K562 (cell line): ENCODE results near the gene HYAL1. TPM values are rescaled to one million over a fixed set of nuclear protein-coding genes. Genes with fewer than 3 reads are reported as not detected.

Source experiments
- ATF1 ChIP-seq, 2 experiments: fragments of 450-650 bp in 1 of 2; IDR thresholded peaks; 2 replicates each; pipeline ENCODE4 v1.6.1; 2016; ENCODE audit warnings: missing compliant biosample characterization in 1 of 2, missing genetic modification characterization in 1 of 2
- BRCA1 ChIP-seq, 2 experiments: fragments of 450-650 bp in 1 of 2; sonication (generic) in 1 of 2; formaldehyde crosslinking in 1 of 2; IDR thresholded peaks; 2 replicates each; pipeline versions ENCODE4 v1.5.0 to v1.6.1; 2017 to 2020; ENCODE audit warnings: mild to moderate bottlenecking in 1 of 2, missing genetic modification reagents in 1 of 2
- CXXC5 ChIP-seq: fragments of 250-450 bp; sonication (Bioruptor Pico); IDR thresholded peaks from 2 replicates; pipeline ENCODE4 v1.8.0; 2022; ENCODE audit warnings: inconsistent platforms, mild to moderate bottlenecking, moderate library complexity
- GATAD2A ChIP-seq: fragments of 450-650 bp; IDR thresholded peaks from 2 replicates; pipeline ENCODE4 v1.6.1; 2017
- GTF2E2 ChIP-seq: fragments of 200-800 bp; sonication (Bioruptor generic); IDR thresholded peaks from 2 replicates; pipeline ENCODE4 v1.6.1; 2016; ENCODE audit warnings: missing genetic modification characterization, missing compliant biosample characterization
- HCFC1 ChIP-seq: IDR thresholded peaks from 2 replicates; pipeline ENCODE4 v1.6.1; 2012; ENCODE audit warnings: low read depth, low read length, improper control_type of control experiment
- KAT7 ChIP-seq: sonication (generic); formaldehyde crosslinking; IDR thresholded peaks from 2 replicates; pipeline ENCODE4 v1.8.0; 2022; ENCODE audit warnings: missing genetic modification reagents, mild to moderate bottlenecking, borderline replicate concordance
- MAZ ChIP-seq, 2 experiments: fragments of 450-650 bp in 1 of 2; sonication (generic) in 1 of 2; formaldehyde crosslinking; IDR thresholded peaks in 1 of 2; conservative IDR thresholded peaks in 1 of 2; 2 replicates each; pipeline versions ENCODE4 v1.4.0 to v1.5.0; 2020; ENCODE audit warnings: mild to moderate bottlenecking in 1 of 2, missing genetic modification reagents in 1 of 2
- MTA1 ChIP-seq: fragments of 450-650 bp; IDR thresholded peaks from 2 replicates; pipeline ENCODE4 v1.6.1; 2017; ENCODE audit warnings: borderline replicate concordance
- NRF1 ChIP-seq, 2 experiments: fragments of 450-650 bp; IDR thresholded peaks in 1 of 2; conservative IDR thresholded peaks in 1 of 2; 2 replicates each; pipeline ENCODE4 v1.6.1; 2014; ENCODE audit warnings: mild to moderate bottlenecking in 2 of 2
- ZNF778 ChIP-seq: fragments of 450-650 bp; formaldehyde crosslinking; IDR thresholded peaks from 2 replicates; pipeline ENCODE4 v1.4.0; 2020; ENCODE audit warnings: mild to moderate bottlenecking, moderate library complexity
- polyA plus RNA-seq, 8 experiments: library from polyadenylated mRNA; depleted of rRNA in 4 of 8; stranded (reverse) in 5 of 8; unstranded in 3 of 8; fragments of >200 nt; fragmentation: Nextera tagmentation in 2 of 8; fragmentation: Illumina TruSeq in 1 of 8; extraction: Ambion mirVana in 2 of 8; extraction: Trizol in 1 of 8; gene quantifications; 2 replicates each; pipeline versions ENCODE4 v1.2.1 to v1.2.3, GENCODE V29; 2011 to 2014; ENCODE audit warnings: inconsistent platforms in 1 of 8, missing spikeins in 1 of 8
- total RNA-seq, 7 experiments: library from RNA; depleted of rRNA in 6 of 7; stranded (reverse); fragments of >200 nt in 6 of 7; fragmentation: Illumina TruSeq in 2 of 7; extraction: Trizol in 2 of 7; gene quantifications; 2 replicates each; pipeline versions ENCODE4 v1.2.1 to v1.2.3, GENCODE V29; 2011 to 2021; ENCODE audit warnings: low replicate concordance in 1 of 7
- TF ChIP-seq, protein P1 (sequence below): fragments of 200-800 bp; sonication (Bioruptor generic); IDR thresholded peaks from 2 replicates; pipeline ENCODE4 v1.6.1; 2017; ENCODE audit warnings: missing genetic modification characterization, missing compliant biosample characterization
- TF ChIP-seq, protein P2 (sequence below), 2 experiments: fragments of 450-650 bp; IDR thresholded peaks; 2 replicates each; pipeline ENCODE4 v1.6.1; 2016
- TF ChIP-seq, protein P3 (sequence below), 2 experiments: fragments of 450-650 bp; formaldehyde crosslinking in 1 of 2; IDR thresholded peaks; 2 replicates each; pipeline versions ENCODE4 v1.4.0 to v1.6.1; 2014 to 2020; ENCODE audit warnings: mild to moderate bottlenecking in 2 of 2, borderline replicate concordance in 1 of 2, low read depth in 1 of 2
- TF ChIP-seq, protein P4 (sequence below): sonication (generic); formaldehyde crosslinking; IDR thresholded peaks from 2 replicates; pipeline ENCODE4 v1.9.0; 2022; ENCODE audit warnings: mild to moderate bottlenecking, missing genetic modification reagents

Gene HYAL1
- total and polyA plus RNA-seq, 9 of the 15 experiments (the other 6 are each of a cell fraction or from before 2014, with no cell fraction given) = 1.4 to 8.5 (median 4.7) TPM

DNA sequence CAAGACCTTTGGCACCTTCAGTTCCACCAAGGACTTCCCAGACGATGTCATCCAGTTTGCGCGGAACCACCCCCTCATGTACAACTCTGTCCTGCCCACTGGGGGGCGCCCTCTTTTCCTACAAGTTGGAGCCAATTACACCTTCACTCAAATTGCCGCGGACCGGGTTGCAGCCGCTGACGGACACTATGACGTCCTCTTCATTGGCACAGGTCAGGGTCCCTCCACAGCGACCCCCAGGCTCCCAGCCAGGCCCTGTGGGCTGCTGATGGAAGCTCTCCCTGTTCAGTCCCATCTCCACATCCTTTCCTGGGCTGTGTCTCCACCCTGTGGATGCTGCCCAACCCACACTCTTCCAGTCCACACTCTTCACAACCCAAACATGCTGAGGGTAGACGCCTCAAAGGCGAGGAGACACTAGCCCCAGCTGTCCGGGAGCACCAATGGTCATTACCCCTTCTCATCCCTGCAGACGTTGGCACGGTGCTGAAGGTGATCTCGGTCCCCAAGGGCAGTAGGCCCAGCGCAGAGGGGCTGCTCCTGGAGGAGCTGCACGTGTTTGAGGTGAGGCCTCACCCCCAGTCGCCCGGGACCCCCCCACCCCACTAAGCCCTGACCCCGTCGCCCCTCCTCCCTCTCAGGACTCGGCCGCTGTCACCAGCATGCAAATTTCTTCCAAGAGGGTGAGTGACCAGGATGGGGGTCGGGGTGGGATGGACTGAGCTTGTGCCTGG is 28.8 kb downstream of the HYAL1 start (continued):
- TF ChIP-seq, protein P1, sequence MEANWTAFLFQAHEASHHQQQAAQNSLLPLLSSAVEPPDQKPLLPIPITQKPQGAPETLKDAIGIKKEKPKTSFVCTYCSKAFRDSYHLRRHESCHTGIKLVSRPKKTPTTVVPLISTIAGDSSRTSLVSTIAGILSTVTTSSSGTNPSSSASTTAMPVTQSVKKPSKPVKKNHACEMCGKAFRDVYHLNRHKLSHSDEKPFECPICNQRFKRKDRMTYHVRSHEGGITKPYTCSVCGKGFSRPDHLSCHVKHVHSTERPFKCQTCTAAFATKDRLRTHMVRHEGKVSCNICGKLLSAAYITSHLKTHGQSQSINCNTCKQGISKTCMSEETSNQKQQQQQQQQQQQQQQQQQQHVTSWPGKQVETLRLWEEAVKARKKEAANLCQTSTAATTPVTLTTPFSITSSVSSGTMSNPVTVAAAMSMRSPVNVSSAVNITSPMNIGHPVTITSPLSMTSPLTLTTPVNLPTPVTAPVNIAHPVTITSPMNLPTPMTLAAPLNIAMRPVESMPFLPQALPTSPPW = 0 out of 2 replicates have a peak, but pooled peaks have one; percentile 14
- TF ChIP-seq MAZ (CRISPR knock-in tag; conservative IDR thresholded peaks at IDR 0.05 in 1 of 2, IDR thresholded peaks at IDR 0.05 in 1 of 2) (peak in 1 of 2 experiments; percentile 68; a peak in 1 of 4 replicates), ATF1 (CRISPR knock-in tag; IDR thresholded peaks at IDR 0.05) (no peak), ATF1 (tag; IDR thresholded peaks at IDR 0.05) (peak; percentile 49; the same call in 1 of the 2 replicates), NRF1 (conservative IDR thresholded peaks at IDR 0.05 in 1 of 2, IDR thresholded peaks at IDR 0.05 in 1 of 2) (0 out of 4 replicates have a peak, but pooled peaks of 1 of the 2 experiments have one; percentile 24), GTF2E2 (tag) (no peak), CXXC5 (CRISPR knock-in tag) (peak; percentile 23; the same call in 1 of the 2 replicates), BRCA1 (IDR thresholded peaks at IDR 0.05) (no peak), BRCA1 (CRISPR knock-in tag; IDR thresholded peaks at IDR 0.05) (no peak), KAT7 (0 out of 2 replicates have a peak, but pooled peaks have one; percentile 55), HCFC1 (no peak), MTA1 (0 out of 2 replicates have a peak, but pooled peaks have one; percentile 15), GATAD2A (no peak), ZNF778 (CRISPR knock-in tag) (no peak)
- TF ChIP-seq, protein P2, sequence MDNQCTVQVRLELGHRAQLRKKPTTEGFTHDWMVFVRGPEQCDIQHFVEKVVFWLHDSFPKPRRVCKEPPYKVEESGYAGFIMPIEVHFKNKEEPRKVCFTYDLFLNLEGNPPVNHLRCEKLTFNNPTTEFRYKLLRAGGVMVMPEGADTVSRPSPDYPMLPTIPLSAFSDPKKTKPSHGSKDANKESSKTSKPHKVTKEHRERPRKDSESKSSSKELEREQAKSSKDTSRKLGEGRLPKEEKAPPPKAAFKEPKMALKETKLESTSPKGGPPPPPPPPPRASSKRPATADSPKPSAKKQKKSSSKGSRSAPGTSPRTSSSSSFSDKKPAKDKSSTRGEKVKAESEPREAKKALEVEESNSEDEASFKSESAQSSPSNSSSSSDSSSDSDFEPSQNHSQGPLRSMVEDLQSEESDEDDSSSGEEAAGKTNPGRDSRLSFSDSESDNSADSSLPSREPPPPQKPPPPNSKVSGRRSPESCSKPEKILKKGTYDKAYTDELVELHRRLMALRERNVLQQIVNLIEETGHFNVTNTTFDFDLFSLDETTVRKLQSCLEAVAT (IDR thresholded peaks at IDR 0.05) = peak in 1 of 2 experiments; percentile 48; a peak in 1 of 4 replicates
- TF ChIP-seq, protein P3, sequence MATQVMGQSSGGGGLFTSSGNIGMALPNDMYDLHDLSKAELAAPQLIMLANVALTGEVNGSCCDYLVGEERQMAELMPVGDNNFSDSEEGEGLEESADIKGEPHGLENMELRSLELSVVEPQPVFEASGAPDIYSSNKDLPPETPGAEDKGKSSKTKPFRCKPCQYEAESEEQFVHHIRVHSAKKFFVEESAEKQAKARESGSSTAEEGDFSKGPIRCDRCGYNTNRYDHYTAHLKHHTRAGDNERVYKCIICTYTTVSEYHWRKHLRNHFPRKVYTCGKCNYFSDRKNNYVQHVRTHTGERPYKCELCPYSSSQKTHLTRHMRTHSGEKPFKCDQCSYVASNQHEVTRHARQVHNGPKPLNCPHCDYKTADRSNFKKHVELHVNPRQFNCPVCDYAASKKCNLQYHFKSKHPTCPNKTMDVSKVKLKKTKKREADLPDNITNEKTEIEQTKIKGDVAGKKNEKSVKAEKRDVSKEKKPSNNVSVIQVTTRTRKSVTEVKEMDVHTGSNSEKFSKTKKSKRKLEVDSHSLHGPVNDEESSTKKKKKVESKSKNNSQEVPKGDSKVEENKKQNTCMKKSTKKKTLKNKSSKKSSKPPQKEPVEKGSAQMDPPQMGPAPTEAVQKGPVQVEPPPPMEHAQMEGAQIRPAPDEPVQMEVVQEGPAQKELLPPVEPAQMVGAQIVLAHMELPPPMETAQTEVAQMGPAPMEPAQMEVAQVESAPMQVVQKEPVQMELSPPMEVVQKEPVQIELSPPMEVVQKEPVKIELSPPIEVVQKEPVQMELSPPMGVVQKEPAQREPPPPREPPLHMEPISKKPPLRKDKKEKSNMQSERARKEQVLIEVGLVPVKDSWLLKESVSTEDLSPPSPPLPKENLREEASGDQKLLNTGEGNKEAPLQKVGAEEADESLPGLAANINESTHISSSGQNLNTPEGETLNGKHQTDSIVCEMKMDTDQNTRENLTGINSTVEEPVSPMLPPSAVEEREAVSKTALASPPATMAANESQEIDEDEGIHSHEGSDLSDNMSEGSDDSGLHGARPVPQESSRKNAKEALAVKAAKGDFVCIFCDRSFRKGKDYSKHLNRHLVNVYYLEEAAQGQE (IDR thresholded peaks at IDR 0.05; ENCODE audit: borderline replicate concordance) = peak; percentile 78
- TF ChIP-seq, protein P3 (CRISPR knock-in tag; IDR thresholded peaks at IDR 0.05; ENCODE audit: low read depth) = no peak
- TF ChIP-seq, protein P4, sequence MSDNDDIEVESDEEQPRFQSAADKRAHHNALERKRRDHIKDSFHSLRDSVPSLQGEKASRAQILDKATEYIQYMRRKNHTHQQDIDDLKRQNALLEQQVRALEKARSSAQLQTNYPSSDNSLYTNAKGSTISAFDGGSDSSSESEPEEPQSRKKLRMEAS (CRISPR knock-in tag) = no peak
